ENCODE results near the gene SLU7. TPM values are rescaled to one million over a fixed set of nuclear protein-coding genes. Genes with fewer than 3 reads are reported as not detected.
A peak's percentile ranks its signal among the peaks of the same experiment; 100 is the strongest.

SLU7 gene
- total RNA-seq, 4 donors from 2014 or later, result 26.6 to 90.0 (median 52.4) TPM

- Histone ChIP-seq H3K27me3 (no peaks in the 10 kb centered on the region), H3K4me1 (peaks cover 0 to 9% of the 10 kb centered on the region in 2 donors), H3K36me3 (no peaks in the 10 kb centered on the region), H3K27ac (no peak overlapping the region), H3K4me3 (no peak overlapping the region), H3K9me3 (no peaks in the 10 kb centered on the region)
- intact Hi-C loops (cut with DNase I; ENCODE audit: low total_unique reads), result no loop called here
- no peak for DNase-seq
- TF ChIP-seq CTCF (IDR thresholded peaks at IDR 0.05) (no peak), POLR2A (IDR thresholded peaks at IDR 0.05) (no peak)
These were observed 57.2 kb downstream of the SLU7 start for GRCh38 chr5:160361624-160362228.

- Histone ChIP-seq H3K9me3 (no peaks in the 10 kb centered on the region), H3K27me3 (no peaks in the 10 kb centered on the region), H3K4me1 (peaks cover 0 to 9% of the 10 kb centered on the region in 2 donors), H3K27ac (no peak overlapping the region), H3K4me3 (no peak overlapping the region), H3K36me3 (no peaks in the 10 kb centered on the region)
- intact Hi-C loops (cut with DNase I; ENCODE audit: low total_unique reads), result no loop called here
- DNase-seq, result no peak
- TF ChIP-seq CTCF (IDR thresholded peaks at IDR 0.05) (no peak), POLR2A (IDR thresholded peaks at IDR 0.05) (no peak)
These were observed 58.6 kb downstream of the SLU7 start for GRCh38 chr5:160360310-160360709.

GRCh38 chr5:160359816-160360215 lies 59.1 kb downstream of the SLU7 start:
- no peaks in the 10 kb centered on the region for H3K36me3 ChIP-seq
- H3K4me1 ChIP-seq, result peaks cover 0 to 9% of the 10 kb centered on the region in 2 donors
- H3K27me3 ChIP-seq, result no peaks in the 10 kb centered on the region
- intact Hi-C loops (cut with DNase I; ENCODE audit: low total_unique reads), result no loop called here
- H3K4me3 ChIP-seq, result no peak overlapping the region
- DNase-seq, result no peak
- H3K9me3 ChIP-seq, result no peaks in the 10 kb centered on the region
- TF ChIP-seq POLR2A (IDR thresholded peaks at IDR 0.05) (no peak), CTCF (IDR thresholded peaks at IDR 0.05) (no peak)
- no peak overlapping the region for H3K27ac ChIP-seq

- Histone ChIP-seq H3K36me3 (no peaks in the 10 kb centered on the region), H3K27me3 (no peaks in the 10 kb centered on the region), H3K4me3 (no peak overlapping the region), H3K4me1 (peaks cover 0 to 9% of the 10 kb centered on the region in 2 donors), H3K9me3 (no peaks in the 10 kb centered on the region), H3K27ac (no peak overlapping the region)
- intact Hi-C loops (cut with DNase I; ENCODE audit: low total_unique reads), result no loop called here
- TF ChIP-seq POLR2A (IDR thresholded peaks at IDR 0.05) (no peak), CTCF (IDR thresholded peaks at IDR 0.05) (no peak)
- DNase-seq, result no peak
These were observed 59.6 kb downstream of the SLU7 start for GRCh38 chr5:160359242-160359641.

GRCh38 chr5:160357861-160358411 lies 60.9 kb downstream of the SLU7 start:
- H3K4me1 ChIP-seq, result peaks cover 0 to 9% of the 10 kb centered on the region in 2 donors
- H3K36me3 ChIP-seq, result no peaks in the 10 kb centered on the region
- peak; percentile 29 to 48 for DNase-seq
- no peaks in the 10 kb centered on the region for H3K9me3 ChIP-seq
- H3K4me3 ChIP-seq, result no peak overlapping the region
- no peaks in the 10 kb centered on the region for H3K27me3 ChIP-seq
- intact Hi-C loops (cut with DNase I; ENCODE audit: low total_unique reads), result no loop called here
- TF ChIP-seq CTCF (IDR thresholded peaks at IDR 0.05) (no peak), POLR2A (IDR thresholded peaks at IDR 0.05) (no peak)
- H3K27ac ChIP-seq, result peak overlapping the region; percentile 80 to 87
